ENCODE measurements around the gene TGFA.

Gene TGFA

DNA sequence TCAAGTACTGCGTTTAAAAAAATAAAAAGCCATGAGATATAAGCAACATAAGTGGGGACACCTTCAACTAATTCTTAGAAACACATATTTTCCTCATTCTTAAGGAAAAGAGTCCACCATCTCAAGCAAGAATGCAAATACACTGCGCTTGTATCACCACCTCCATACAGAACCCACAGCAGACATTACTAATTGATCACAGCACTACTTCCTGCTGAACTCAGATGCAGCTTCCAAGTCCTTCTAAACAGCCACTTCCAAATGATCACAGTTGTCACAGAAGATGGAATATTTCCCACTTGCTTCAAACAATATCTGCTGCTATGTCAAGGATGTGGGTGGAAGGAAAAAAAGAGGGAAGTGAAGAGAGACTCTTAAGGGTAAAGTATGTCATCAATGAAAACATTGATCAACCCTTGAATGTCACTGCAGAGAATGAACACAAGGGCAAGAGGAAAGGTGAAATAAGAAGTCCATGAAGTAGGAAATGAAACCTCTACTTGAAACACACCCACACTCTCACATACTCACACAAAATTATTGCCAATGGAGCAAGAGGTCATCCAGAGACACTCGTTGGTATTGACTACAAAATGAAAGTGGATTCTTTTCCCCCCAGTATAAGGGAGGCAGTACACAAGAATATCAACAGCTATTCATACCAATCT is 22.1 kb downstream of the TGFA start:
- TF ChIP-seq, protein P1, sequence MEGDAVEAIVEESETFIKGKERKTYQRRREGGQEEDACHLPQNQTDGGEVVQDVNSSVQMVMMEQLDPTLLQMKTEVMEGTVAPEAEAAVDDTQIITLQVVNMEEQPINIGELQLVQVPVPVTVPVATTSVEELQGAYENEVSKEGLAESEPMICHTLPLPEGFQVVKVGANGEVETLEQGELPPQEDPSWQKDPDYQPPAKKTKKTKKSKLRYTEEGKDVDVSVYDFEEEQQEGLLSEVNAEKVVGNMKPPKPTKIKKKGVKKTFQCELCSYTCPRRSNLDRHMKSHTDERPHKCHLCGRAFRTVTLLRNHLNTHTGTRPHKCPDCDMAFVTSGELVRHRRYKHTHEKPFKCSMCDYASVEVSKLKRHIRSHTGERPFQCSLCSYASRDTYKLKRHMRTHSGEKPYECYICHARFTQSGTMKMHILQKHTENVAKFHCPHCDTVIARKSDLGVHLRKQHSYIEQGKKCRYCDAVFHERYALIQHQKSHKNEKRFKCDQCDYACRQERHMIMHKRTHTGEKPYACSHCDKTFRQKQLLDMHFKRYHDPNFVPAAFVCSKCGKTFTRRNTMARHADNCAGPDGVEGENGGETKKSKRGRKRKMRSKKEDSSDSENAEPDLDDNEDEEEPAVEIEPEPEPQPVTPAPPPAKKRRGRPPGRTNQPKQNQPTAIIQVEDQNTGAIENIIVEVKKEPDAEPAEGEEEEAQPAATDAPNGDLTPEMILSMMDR (IDR thresholded peaks at IDR 0.05): no peak

DNA sequence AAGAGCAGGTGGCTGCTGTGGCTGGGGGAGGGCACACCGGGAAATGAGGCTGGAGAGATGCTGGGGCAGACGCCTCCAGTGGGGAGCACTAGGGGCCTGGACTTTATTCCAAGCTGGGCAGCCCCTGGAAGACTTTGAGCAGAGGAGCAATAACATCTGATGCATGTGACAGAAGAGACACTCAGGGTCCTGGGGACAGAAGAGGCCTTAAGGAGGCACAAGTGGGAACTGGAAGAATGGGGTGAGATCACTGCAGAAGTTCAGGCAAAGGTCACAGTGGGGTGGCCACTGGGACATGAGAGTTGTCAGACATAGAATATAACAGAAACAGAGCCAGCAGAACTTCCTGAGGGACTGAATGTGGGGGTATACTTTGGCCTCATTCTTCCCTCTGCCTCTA is 24.0 kb downstream of the TGFA start:
- TF ChIP-seq, protein P1 (IDR thresholded peaks at IDR 0.05): no peak

DNA sequence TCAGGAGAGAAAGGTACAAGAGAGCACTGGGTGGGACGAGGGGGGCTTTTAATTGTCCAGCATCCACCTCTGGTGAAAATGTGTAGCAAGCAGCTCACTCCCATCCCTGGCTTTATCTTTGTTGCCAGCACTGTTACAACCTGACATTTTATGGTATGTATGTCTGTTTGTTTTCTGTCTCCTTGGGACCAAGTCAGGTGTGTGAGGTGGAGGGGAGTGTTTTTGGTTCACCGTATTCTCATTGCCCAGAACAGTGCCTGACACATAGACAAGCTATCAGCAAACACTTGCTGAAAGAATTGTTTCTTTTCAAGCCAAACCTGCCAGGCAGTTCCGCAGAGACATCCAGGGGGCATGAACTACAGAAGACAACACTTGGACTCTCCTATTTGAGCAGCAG is 24.7 kb downstream of the TGFA start:
- TF ChIP-seq, protein P1 (IDR thresholded peaks at IDR 0.05): no peak

DNA sequence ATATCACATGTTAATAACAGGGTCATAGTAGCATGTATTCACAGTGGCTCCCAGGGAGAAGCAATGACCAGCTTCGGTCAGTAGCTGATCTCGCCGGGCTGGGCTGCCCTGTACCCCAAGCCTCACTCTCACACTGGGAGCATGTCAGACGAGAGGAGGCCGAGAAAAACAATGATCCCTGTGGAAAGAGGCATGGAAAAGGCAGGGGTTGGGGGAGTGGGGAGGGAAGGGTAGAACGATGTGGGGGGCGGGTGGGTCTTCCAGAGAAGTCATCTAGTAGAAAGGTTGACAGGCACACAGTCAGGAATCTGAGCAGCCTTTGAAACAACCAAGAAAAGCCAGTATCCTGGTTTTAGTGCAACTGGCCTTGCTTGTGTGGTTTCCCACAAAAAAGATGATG is 25.4 kb downstream of the TGFA start:
- TF ChIP-seq, protein P1 (IDR thresholded peaks at IDR 0.05): no peak

DNA sequence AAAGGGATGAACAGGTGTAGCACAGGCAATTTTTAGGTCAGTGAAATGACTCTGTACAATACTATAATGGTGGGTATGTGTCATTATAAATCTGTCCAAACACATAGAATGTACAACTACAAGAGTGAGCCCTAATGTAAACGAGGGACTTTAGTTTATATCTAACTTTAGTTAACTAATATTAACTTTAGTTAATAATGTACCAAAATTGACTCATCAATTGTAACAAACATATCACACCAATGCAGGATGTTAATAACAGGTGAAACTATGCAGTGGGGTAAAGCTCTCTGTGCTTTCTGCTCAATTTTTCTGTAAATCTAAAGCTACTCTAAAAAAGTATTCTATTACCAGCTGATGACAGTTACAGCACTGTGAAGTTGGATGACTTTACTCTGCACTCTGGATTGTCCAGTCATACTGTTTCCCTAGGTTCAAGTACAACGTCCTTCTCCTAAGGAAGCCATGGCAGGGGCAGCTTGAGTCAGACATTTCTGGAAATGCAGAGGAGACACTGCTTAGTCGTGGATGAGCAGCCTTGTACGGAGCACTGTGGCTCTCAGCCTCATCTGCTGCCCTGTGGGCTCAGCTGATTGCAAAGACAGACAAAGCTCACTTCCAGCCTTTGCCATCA is 26.1 kb downstream of the TGFA start:
- TF ChIP-seq, protein P1 (IDR thresholded peaks at IDR 0.05): no peak

DNA sequence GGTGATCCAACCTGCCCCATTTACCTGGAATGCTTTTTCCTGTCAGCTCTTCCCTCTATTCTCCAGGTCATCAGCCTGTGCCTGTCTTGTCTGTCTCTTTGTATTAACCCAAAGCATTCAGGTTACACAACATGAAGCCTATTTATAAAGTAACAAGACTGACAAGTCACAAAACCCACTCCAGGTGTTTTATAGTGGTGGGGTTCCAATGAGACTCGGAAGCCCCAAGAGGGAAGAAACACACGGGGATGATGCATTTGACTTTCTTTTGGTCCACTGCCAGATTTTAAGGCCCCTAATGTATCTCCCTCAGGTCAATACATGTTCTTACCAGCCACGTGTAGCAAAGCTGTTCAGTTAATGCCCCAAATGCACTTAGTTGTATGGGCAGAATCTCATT is 27.5 kb downstream of the TGFA start:
- TF ChIP-seq, protein P1 (IDR thresholded peaks at IDR 0.05): no peak

DNA sequence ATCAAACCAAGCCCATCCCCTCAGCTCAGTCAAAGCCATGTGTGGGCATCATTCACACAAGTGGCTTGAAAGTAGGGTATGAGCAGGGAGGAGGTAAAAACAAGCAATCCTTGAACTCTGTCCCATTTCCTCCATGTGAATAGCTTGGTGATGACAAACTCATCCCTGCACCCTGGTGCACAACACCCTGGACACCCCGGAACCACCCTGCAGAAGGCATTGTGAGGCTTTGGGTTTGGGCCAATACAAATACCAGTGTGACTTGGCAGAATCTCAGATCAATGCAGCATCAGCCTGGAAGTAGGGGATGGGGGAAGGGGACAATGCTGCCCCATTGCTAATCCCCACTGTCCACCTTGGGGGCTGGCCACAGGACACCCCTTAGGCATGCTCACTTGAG is 28.6 kb downstream of the TGFA start:
- TF ChIP-seq, protein P1 (IDR thresholded peaks at IDR 0.05): no peak
